HG03135 (cell line): ENCODE results near the gene DNAAF3.
A peak's percentile ranks its signal among the peaks of the same experiment; 100 is the strongest.

Source experiments
- ATAC-seq: cut with Tn5 transposase; IDR thresholded peaks from one replicate; pipeline ENCODE4 v1.9.1; 2021; ENCODE audit warnings: mild to moderate bottlenecking, moderate library complexity; ENCODE audit not compliant: unreplicated experiment

The DNAAF3 gene

GRCh38 chr19:55116859-55117662 is 49.4 kb downstream of the DNAAF3 start, which contains the start of gene PPP1R12C:
Gene PPP1R12C (minus strand): TSS chr19:55117637. CDS start chr19:55117543, 94 bp downstream.
- ATAC-seq = peak; percentile 2

- ATAC-seq = no peak
Observed at GRCh38 chr19:55116232-55116858, 50.1 kb downstream of the DNAAF3 start.

DNA sequence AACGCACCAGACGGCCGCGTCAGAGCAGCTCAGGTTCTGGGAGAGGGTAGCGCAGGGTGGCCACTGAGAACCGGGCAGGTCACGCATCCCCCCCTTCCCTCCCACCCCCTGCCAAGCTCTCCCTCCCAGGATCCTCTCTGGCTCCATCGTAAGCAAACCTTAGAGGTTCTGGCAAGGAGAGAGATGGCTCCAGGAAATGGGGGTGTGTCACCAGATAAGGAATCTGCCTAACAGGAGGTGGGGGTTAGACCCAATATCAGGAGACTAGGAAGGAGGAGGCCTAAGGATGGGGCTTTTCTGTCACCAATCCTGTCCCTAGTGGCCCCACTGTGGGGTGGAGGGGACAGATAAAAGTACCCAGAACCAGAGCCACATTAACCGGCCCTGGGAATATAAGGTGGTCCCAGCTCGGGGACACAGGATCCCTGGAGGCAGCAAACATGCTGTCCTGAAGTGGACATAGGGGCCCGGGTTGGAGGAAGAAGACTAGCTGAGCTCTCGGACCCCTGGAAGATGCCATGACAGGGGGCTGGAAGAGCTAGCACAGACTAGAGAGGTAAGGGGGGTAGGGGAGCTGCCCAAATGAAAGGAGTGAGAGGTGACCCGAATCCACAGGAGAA is 50.9 kb downstream of the DNAAF3 start:
- no peak for ATAC-seq

DNA sequence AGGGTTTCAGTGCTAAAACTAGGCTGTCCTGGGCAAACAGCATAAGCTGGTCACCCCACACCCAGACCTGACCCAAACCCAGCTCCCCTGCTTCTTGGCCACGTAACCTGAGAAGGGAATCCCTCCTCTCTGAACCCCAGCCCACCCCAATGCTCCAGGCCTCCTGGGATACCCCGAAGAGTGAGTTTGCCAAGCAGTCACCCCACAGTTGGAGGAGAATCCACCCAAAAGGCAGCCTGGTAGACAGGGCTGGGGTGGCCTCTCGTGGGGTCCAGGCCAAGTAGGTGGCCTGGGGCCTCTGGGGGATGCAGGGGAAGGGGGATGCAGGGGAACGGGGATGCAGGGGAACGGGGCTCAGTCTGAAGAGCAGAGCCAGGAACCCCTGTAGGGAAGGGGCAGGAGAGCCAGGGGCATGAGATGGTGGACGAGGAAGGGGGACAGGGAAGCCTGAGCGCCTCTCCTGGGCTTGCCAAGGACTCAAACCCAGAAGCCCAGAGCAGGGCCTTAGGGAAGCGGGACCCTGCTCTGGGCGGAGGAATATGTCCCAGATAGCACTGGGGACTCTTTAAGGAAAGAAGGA is 51.8 kb downstream of the DNAAF3 start:
- no peak for ATAC-seq

DNA sequence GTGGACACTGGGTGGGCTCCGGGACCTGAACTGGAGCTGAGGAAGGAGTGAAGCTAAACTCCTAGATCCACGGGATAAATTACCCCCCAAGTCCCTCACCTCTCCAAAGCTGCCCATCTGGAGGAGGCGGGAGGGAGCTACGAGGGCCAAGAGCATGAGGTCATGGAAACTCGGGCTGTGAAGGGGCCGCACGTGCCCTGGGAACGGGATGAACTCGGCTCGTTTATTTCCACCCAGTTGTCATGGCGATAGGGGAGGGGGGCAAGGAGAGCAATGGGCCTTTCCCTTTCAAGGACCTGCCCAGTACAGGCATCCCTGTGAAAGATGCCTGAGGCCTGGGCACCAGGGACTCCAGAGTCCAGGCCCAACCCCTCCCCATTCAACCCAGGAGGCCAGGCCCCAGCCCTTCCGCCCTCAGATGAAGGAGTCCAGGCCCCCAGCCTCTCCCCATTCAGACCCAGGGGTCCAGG is 52.8 kb downstream of the DNAAF3 start:
- ATAC-seq = no peak

- no peak for ATAC-seq
Observed at GRCh38 chr19:55112777-55113569, 53.4 kb downstream of the DNAAF3 start.

DNA sequence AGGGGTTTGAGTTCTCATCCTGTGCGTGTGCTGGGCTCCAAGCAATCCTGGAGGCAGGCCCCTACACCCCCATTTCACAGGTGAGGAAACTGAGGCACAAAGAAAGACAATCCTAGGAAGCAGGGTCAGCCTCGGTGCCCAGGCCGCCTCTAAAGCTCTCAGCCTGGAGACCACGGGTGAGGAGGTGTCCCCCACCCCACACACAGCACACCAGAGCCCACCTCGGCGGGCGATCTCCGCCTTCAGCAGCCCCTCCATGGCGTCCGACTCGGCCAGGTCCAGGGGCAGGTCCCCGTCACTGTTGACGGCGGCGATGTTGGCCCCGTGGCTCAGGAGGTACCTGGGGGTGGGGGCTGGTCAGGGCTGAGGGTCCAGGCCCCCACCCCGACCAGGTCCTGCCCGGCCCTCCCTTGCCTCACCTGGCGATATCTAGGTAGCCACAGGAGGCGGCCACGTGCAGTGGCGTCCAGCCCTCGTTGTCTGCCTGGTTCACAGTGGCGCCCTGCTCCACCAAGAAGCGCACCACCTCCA is 54.1 kb downstream of the DNAAF3 start:
- no peak for ATAC-seq

DNA sequence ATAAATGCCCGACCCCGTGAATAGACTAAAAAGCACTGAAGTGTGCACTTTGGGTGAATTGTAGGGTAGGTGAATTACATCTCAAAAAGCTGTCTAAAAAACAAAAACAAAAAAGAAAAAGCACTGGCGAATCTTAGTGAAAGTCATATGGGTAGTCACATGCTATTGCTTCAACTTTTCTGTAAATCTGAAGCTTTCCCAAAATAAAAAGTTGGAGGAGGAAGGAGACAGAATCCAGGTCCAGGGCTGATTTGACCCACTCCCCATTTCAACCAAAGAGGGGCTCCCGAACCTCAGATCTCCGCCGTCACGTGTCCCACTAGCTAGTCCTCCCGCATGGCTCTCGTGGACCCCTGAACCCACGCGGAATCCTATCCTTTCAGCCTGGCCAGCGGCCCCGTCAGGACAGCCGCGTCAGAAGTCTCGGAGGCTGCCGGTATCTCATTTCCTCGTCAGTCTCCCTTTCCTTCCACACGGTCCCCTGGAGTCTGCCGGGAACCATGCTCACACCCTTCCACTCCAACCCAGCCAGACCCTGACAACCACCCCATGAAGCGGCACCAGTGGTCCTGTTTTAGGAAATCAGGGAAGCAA is 55.1 kb downstream of the DNAAF3 start:
- ATAC-seq = no peak

DNA sequence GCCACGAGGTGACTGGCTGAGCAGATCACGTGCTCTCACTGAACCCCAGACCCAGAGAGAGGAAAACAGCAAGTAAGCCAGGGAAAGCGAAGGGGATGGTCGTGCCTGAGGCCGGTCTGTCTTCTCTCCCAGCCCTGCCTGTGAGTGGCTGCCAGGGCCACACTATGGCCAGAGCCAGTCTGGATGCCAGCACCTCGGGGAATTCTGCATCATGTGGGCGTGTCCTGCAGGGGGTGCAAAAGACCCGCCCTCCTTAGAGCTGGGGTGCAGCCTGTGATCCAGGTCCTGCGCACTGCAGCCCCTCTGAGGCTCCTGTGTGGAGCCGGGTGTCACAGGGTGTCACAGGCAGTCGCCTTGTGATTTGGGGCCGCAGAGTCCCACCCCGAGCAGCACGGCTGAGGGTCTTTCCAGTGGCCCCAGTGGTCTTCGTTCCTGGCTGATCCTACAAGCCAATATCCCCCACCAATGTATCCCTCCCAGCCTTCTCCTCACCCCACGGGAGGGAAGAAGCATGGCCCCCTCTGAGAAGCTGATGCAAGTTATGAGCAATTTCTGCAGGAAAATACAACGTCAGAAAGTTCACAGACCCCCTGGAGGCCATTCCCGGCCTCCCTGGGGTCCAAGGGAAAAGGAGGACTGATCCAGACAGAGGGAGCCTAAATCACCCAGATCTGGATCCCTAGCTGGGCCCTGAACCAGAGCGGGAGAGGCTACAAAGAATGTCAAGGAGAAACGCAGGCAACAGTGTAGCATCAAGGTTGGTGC is 56.7 kb downstream of the DNAAF3 start:
- no peak for ATAC-seq
